HepG2 (cell line): ENCODE measurements around the gene PLXND1. TPM values are rescaled to one million over a fixed set of nuclear protein-coding genes. Genes with fewer than 3 reads are reported as not detected.

Experiments
- AKNA ChIP-seq: sonication (generic); formaldehyde crosslinking; IDR thresholded peaks from 2 replicates; pipeline ENCODE4 v1.4.0; 2020; ENCODE audit warnings: missing genetic modification reagents, borderline replicate concordance
- ELK4 ChIP-seq: sonication (generic); formaldehyde crosslinking; IDR thresholded peaks from 2 replicates; pipeline ENCODE4 v1.9.0; 2021; ENCODE audit warnings: missing genetic modification reagents, borderline replicate concordance
- GMEB2 ChIP-seq: IDR thresholded peaks from 2 replicates; pipeline ENCODE4 v1.6.1; 2016; ENCODE audit warnings: missing biosample characterization, missing genetic modification reagents, low read depth
- GZF1 ChIP-seq: sonication (generic); formaldehyde crosslinking; IDR thresholded peaks from 2 replicates; pipeline ENCODE4 v1.5.1; 2020; ENCODE audit warnings: mild to moderate bottlenecking, missing genetic modification reagents
- HIVEP1 ChIP-seq: sonication (generic); formaldehyde crosslinking; IDR thresholded peaks from 2 replicates; pipeline ENCODE4 v1.4.0; 2020; ENCODE audit warnings: mild to moderate bottlenecking, missing genetic modification reagents
- IRF9 ChIP-seq: sonication (generic); formaldehyde crosslinking; IDR thresholded peaks from 2 replicates; pipeline ENCODE4 v1.8.0; 2022; ENCODE audit warnings: missing genetic modification reagents, mild to moderate bottlenecking, borderline replicate concordance
- NCOR1 ChIP-seq: fragments of 200-600 bp; sonication (generic); IDR thresholded peaks from 2 replicates; pipeline ENCODE4 v1.7.0; 2017; ENCODE audit warnings: antibody characterized with exemption, low read length, borderline replicate concordance
- PAF1 ChIP-seq: IDR thresholded peaks from 2 replicates; pipeline ENCODE4 v1.6.1; 2016; ENCODE audit warnings: missing genetic modification reagents, missing compliant biosample characterization
- PRDM15 ChIP-seq: sonication (generic); formaldehyde crosslinking; IDR thresholded peaks from 2 replicates; pipeline ENCODE4 v1.4.0; 2020; ENCODE audit warnings: missing genetic modification reagents
- SMARCE1 ChIP-seq: fragments of 450-650 bp; IDR thresholded peaks from 2 replicates; pipeline ENCODE4 v1.6.1; 2017; ENCODE audit warnings: borderline replicate concordance
- TEF ChIP-seq: sonication (generic); formaldehyde crosslinking; IDR thresholded peaks from 2 replicates; pipeline ENCODE4 v1.5.0; 2020; ENCODE audit warnings: missing genetic modification reagents
- TMF1 ChIP-seq: sonication (generic); formaldehyde crosslinking; IDR thresholded peaks from 2 replicates; pipeline ENCODE4 v1.8.1; 2022; ENCODE audit warnings: low read depth, missing genetic modification reagents
- ZKSCAN1 ChIP-seq: fragments of 150-350 bp; IDR thresholded peaks from 2 replicates; pipeline ENCODE4 v1.6.1; 2014; ENCODE audit warnings: low read length
- ZNF761 ChIP-seq: sonication (generic); formaldehyde crosslinking; conservative IDR thresholded peaks from 2 replicates; pipeline ENCODE4 v1.4.0; 2020; ENCODE audit warnings: mild to moderate bottlenecking, missing genetic modification reagents
- polyA plus RNA-seq, 8 experiments: library from polyadenylated mRNA; depleted of rRNA in 3 of 8; stranded (reverse) in 7 of 8; unstranded in 1 of 8; fragments of >200 nt; fragmentation: Illumina TruSeq in 4 of 8; extraction: Trizol in 4 of 8; gene quantifications; 2 replicates each; pipeline versions ENCODE4 v1.2.1 to v1.2.3, GENCODE V29; 2011 to 2016; ENCODE audit warnings: low read depth in 4 of 8, missing spikeins in 1 of 8, mixed read lengths in 1 of 8; ENCODE audit not compliant: insufficient read depth in 1 of 8
- total RNA-seq, 5 experiments: library from RNA; depleted of rRNA; stranded (reverse); fragments of >200 nt; fragmentation: Illumina TruSeq; extraction: Trizol; gene quantifications; 2 replicates each; pipeline ENCODE4 v1.2.3, GENCODE V29; 2016; ENCODE audit warnings: low read depth in 1 of 5

Gene PLXND1
- total and polyA plus RNA-seq, 2 of the 13 experiments (the other 11 are each of a cell fraction or from before 2014, with no cell fraction given), result 15.9 to 42.0 TPM

- peak; percentile 88 for TF ChIP-seq NCOR1
- TF ChIP-seq PAF1 (CRISPR knock-in tag), result no peak
- no peak for TF ChIP-seq IRF9 (CRISPR knock-in tag)
- TF ChIP-seq ELK4 (CRISPR knock-in tag), result no peak
- TF ChIP-seq TEF (CRISPR knock-in tag), result no peak
- no peak for TF ChIP-seq GMEB2 (CRISPR knock-in tag)
- TF ChIP-seq AKNA (CRISPR knock-in tag), result no peak
- TF ChIP-seq PRDM15 (CRISPR knock-in tag), result peak; percentile 23; the same call in 1 of the 2 replicates
- no peak for TF ChIP-seq ZNF761 (CRISPR knock-in tag)
- TF ChIP-seq TMF1, result no peak
- TF ChIP-seq SMARCE1, result no peak
- no peak for TF ChIP-seq HIVEP1 (CRISPR knock-in tag)
- no peak for TF ChIP-seq ZKSCAN1
- peak; percentile 68; the same call in 1 of the 2 replicates for TF ChIP-seq GZF1
Observed at GRCh38 chr3:129593595-129594339, 12.7 kb downstream of the PLXND1 start (continued).
